Subcutaneous preadipocyte (primary cell): ENCODE data around the gene HLA-DQA2. TPM values are rescaled to one million over a fixed set of nuclear protein-coding genes. Genes with fewer than 3 reads are reported as not detected.

Experiments used
- small RNA-seq: library from RNA; depleted of rRNA; stranded (forward); fragments of <200 nt; gene quantifications from one replicate; pipeline ENCODE3, GENCODE V24; 2012
- total RNA-seq: library from RNA; depleted of rRNA; stranded (reverse); fragments of >200 nt; gene quantifications from 2 replicates; pipeline ENCODE4 v1.2.3, GENCODE V29; 2012

Gene HLA-DQA2
- not detected in 2 replicates for total RNA-seq

DNA sequence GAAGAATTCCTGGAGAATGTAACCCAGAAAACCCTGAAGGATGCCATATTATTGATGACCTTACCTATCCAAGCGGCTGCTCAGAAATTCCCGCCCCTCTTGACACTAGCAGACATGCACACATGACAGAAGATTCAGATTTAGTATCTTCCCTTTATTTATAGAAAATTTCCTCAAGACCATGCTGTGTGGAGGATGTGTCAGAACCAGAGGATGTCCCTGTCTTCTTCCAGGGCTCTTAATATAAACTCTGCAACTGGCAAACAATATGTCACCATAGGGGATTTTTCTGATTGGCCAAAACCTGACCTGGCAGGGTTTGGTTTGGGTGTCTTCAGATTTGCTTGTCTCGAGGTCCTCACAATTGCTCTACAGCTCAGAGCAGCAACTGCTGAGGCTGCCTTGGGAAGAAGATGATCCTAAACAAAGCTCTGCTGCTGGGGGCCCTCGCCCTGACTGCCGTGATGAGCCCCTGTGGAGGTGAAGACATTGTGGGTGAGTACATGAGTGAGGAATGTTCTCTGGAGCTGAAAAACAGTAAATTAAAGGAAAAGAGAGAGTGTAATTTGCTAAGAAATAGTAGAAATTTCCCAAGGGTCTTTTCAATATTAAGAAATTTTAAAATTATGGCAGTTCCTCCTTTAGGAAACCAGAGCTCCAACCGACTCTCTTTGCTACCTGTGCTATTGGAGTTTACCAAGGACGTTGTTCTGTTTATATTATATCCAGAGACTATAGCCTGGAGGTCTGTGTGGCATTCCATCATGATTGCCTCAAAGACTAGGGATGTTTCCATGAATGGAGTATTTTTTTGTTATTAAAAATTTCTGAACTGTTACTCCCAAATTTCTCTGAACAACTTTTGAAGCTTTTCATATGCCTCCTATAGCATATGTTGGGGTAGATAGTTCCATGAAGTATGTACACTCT lies at the start of gene HLA-DQA2:
Gene HLA-DQA2, plus strand, starts transcription at position 361 of the 930 bp plus-strand sequence. Its CDS starts 53 bp downstream, at position 414.

GRCh38 chr6:32763421-32763820 lies 22.2 kb downstream of the HLA-DQA2 start, which contains the start of gene HLA-DQB2:
HLA-DQB2 (minus strand) TSS chr6:32763532; CDS start chr6:32763470, 62 bp downstream.

Small RNA genes within 50 kb of the gene (small RNA-seq; reads per million reads assigned to genes)
- not detected for gene MIR3135B

Other genes starting within 250 kb of the HLA-DQA2 start
- not detected in 2 replicates for gene HLA-DRB5, start 211.1 kb upstream of the HLA-DQA2 start, total RNA-seq
- under 0.01 TPM in 1 of 2 replicates, not detected in the other for gene HLA-DRB1, start 151.5 kb upstream of the HLA-DQA2 start, total RNA-seq
- gene HLA-DQA1, start 104.0 kb upstream of the HLA-DQA2 start, total RNA-seq = not detected in 2 replicates
- gene HLA-DQB1, start 74.7 kb upstream of the HLA-DQA2 start, total RNA-seq = not detected in 2 replicates
- gene HLA-DQB2, start 22.1 kb downstream of the HLA-DQA2 start, total RNA-seq = not detected in 2 replicates
- gene HLA-DOB, start 75.6 kb downstream of the HLA-DQA2 start, total RNA-seq = 0.37 and 0.39 TPM in 2 replicates
- 21.7 and 22.5 TPM in 2 replicates for gene TAP2, start 97.3 kb downstream of the HLA-DQA2 start, total RNA-seq
- 40.3 and 47.8 TPM in 2 replicates for gene PSMB8, start 102.7 kb downstream of the HLA-DQA2 start, total RNA-seq
- 32.0 and 33.4 TPM in 2 replicates for gene TAP1, start 112.3 kb downstream of the HLA-DQA2 start, total RNA-seq
- 10.8 and 18.4 TPM in 2 replicates for gene PSMB9, start 112.8 kb downstream of the HLA-DQA2 start, total RNA-seq
- 0.37 TPM in 1 of 2 replicates, not detected in the other for gene HLA-DMB, start 199.6 kb downstream of the HLA-DQA2 start, total RNA-seq
- gene HLA-DMA, start 211.7 kb downstream of the HLA-DQA2 start, total RNA-seq = 1.4 and 1.8 TPM in 2 replicates
- gene BRD2, start 227.2 kb downstream of the HLA-DQA2 start, total RNA-seq = 95.2 and 125 TPM in 2 replicates